ENCODE results near the gene IRF5. TPM values are rescaled to one million over a fixed set of nuclear protein-coding genes. Genes with fewer than 3 reads are reported as not detected.
A peak's percentile ranks its signal among the peaks of the same experiment; 100 is the strongest.

IRF5 gene
- total and polyA plus RNA-seq, 10 of the 15 experiments (the other 5 are each of a cell fraction or from before 2014, with no cell fraction given): 5.4 to 90.3 (median 61.7) TPM

DNA sequence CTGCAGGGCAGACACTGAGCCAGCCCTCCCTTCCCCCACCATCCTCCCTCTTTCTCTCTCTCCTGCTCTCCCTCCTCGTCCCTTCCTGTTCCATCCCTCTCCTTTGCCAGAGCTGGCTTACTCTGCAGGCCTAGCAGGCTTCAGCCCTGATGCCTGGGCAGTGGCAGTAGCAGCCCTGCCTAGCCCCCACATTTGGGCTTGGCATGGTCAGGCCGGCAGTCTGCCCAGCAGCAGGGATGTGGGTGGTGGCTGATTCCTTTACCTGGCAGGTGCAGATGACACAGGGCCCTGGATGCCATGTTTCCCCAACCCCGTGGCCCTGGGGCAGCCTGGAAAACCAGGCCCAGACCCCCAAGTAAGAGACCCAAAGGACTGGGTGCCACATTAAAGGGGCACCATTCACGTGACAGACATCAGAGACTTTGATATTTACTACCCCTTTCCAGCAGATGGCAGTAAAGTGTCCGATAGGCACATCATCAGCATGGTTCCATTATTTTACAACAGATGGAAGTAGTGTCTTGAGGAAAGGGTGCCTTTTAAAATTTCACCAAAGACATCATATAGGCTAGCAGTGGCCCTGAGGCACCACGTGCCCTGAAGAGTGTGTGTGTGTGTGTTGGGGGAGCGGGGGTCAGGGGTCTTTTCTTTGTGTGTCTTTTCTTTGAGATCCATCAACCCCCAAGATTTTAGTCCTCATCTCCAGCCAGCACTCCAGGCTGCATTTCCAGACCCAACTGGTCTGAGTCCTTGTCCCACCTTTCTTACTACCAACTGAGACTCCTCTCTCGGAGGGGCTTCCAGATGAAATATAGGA is 33.1 kb upstream of the IRF5 start (continued):
- TF ChIP-seq, protein P1, sequence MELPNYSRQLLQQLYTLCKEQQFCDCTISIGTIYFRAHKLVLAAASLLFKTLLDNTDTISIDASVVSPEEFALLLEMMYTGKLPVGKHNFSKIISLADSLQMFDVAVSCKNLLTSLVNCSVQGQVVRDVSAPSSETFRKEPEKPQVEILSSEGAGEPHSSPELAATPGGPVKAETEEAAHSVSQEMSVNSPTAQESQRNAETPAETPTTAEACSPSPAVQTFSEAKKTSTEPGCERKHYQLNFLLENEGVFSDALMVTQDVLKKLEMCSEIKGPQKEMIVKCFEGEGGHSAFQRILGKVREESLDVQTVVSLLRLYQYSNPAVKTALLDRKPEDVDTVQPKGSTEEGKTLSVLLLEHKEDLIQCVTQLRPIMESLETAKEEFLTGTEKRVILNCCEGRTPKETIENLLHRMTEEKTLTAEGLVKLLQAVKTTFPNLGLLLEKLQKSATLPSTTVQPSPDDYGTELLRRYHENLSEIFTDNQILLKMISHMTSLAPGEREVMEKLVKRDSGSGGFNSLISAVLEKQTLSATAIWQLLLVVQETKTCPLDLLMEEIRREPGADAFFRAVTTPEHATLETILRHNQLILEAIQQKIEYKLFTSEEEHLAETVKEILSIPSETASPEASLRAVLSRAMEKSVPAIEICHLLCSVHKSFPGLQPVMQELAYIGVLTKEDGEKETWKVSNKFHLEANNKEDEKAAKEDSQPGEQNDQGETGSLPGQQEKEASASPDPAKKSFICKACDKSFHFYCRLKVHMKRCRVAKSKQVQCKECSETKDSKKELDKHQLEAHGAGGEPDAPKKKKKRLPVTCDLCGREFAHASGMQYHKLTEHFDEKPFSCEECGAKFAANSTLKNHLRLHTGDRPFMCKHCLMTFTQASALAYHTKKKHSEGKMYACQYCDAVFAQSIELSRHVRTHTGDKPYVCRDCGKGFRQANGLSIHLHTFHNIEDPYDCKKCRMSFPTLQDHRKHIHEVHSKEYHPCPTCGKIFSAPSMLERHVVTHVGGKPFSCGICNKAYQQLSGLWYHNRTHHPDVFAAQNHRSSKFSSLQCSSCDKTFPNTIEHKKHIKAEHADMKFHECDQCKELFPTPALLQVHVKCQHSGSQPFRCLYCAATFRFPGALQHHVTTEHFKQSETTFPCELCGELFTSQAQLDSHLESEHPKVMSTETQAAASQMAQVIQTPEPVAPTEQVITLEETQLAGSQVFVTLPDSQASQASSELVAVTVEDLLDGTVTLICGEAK (IDR thresholded peaks at IDR 0.05; ENCODE audit: borderline replicate concordance): no peak
- TF ChIP-seq RAD21 (IDR thresholded peaks at IDR 0.05; ENCODE audit: insufficient read depth, low read depth, low read length) (peak; percentile 92), PAX5 (IDR thresholded peaks at IDR 0.05; ENCODE audit: borderline replicate concordance, low read depth, low read length) (no peak), PML (IDR thresholded peaks at IDR 0.05; ENCODE audit: low read length) (no peak), ZBED1 (IDR thresholded peaks at IDR 0.05; ENCODE audit: borderline replicate concordance) (no peak), TARDBP (IDR thresholded peaks at IDR 0.05; ENCODE audit: borderline replicate concordance) (no peak), CBX5 (IDR thresholded peaks at IDR 0.05; ENCODE audit: low read depth) (no peak), NR2F1 (conservative IDR thresholded peaks at IDR 0.05) (0 out of 2 replicates have a peak, but pooled peaks have one; percentile 12), EP300 (IDR thresholded peaks at IDR 0.05; ENCODE audit: borderline replicate concordance in 1 of 2, control insufficient read depth in 1 of 2, low read depth in 2 of 2, low read length in 2 of 2) (no peak), SMARCA5 (IDR thresholded peaks at IDR 0.05) (peak; percentile 53; the same call in 1 of the 2 replicates), RAD51 (IDR thresholded peaks at IDR 0.05) (peak; percentile 82), GABPA (IDR thresholded peaks at IDR 0.05; ENCODE audit: low read depth) (no peak), ZNF384 (IDR thresholded peaks at IDR 0.05; ENCODE audit: borderline replicate concordance, low read depth, low read length) (no peak), MXI1 (IDR thresholded peaks at IDR 0.05; ENCODE audit: low read depth, low read length) (no peak), TAF1 (IDR thresholded peaks at IDR 0.05; ENCODE audit: borderline replicate concordance, low read depth, low read length) (no peak), BHLHE40 (IDR thresholded peaks at IDR 0.05; ENCODE audit: borderline replicate concordance in 1 of 2, low read depth in 2 of 2, low read length in 1 of 2) (peak; percentile 93 to 95), HDGF (IDR thresholded peaks at IDR 0.05) (peak; percentile 55; the same call in 1 of the 2 replicates), ATF7 (IDR thresholded peaks at IDR 0.05; ENCODE audit: low read depth) (no peak), NR2C1 (IDR thresholded peaks at IDR 0.05) (no peak), ATF3 (IDR thresholded peaks at IDR 0.05; ENCODE audit: borderline replicate concordance, extremely low read depth, low read depth, low read length) (no peak), SMAD5 (IDR thresholded peaks at IDR 0.05; ENCODE audit: low read depth) (no peak), MEF2A (IDR thresholded peaks at IDR 0.05; ENCODE audit: insufficient read depth, low read depth, low read length) (no peak)
- TF ChIP-seq, protein P2, sequence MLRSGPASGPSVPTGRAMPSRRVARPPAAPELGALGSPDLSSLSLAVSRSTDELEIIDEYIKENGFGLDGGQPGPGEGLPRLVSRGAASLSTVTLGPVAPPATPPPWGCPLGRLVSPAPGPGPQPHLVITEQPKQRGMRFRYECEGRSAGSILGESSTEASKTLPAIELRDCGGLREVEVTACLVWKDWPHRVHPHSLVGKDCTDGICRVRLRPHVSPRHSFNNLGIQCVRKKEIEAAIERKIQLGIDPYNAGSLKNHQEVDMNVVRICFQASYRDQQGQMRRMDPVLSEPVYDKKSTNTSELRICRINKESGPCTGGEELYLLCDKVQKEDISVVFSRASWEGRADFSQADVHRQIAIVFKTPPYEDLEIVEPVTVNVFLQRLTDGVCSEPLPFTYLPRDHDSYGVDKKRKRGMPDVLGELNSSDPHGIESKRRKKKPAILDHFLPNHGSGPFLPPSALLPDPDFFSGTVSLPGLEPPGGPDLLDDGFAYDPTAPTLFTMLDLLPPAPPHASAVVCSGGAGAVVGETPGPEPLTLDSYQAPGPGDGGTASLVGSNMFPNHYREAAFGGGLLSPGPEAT (IDR thresholded peaks at IDR 0.05; ENCODE audit: low read depth): no peak
- TF ChIP-seq, protein P3, sequence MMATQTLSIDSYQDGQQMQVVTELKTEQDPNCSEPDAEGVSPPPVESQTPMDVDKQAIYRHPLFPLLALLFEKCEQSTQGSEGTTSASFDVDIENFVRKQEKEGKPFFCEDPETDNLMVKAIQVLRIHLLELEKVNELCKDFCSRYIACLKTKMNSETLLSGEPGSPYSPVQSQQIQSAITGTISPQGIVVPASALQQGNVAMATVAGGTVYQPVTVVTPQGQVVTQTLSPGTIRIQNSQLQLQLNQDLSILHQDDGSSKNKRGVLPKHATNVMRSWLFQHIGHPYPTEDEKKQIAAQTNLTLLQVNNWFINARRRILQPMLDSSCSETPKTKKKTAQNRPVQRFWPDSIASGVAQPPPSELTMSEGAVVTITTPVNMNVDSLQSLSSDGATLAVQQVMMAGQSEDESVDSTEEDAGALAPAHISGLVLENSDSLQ (IDR thresholded peaks at IDR 0.05): peak; percentile 47
